Neural progenitor cell (in vitro differentiated cells): Measurements from ENCODE around the gene OPN1SW. TPM values are rescaled to one million over a fixed set of nuclear protein-coding genes. Genes with fewer than 3 reads are reported as not detected.

ENCODE experiments used
- DNase-seq: peaks from one replicate; pipeline ENCODE4 v3.0.0-alpha.2; 2016; ENCODE audit warnings: low spot score
- H2AFZ ChIP-seq: fragments of 200-600 bp; sonication (generic); replicated peaks from 2 replicates; pipeline ENCODE4 v1.6.1; 2016; ENCODE audit warnings: antibody characterized with exemption
- H3F3A ChIP-seq: fragments of 200-600 bp; sonication (generic); 2 replicates; pipeline ENCODE4 v1.6.1; 2016; ENCODE audit warnings: antibody characterized with exemption, low read depth
- H3K27ac ChIP-seq: fragments of 200-600 bp; sonication (generic); 2 replicates; pipeline ENCODE4 v1.5.1; 2016; ENCODE audit warnings: mild to moderate bottlenecking
- H3K27me3 ChIP-seq: fragments of 200-600 bp; sonication (generic); 2 replicates; pipeline ENCODE4 v1.6.1; 2016; ENCODE audit warnings: mild to moderate bottlenecking, moderate library complexity
- H3K36me3 ChIP-seq: fragments of 200-600 bp; sonication (generic); 2 replicates; pipeline ENCODE4 v1.5.1; 2016
- H3K4me1 ChIP-seq: fragments of 200-600 bp; sonication (generic); 2 replicates; pipeline ENCODE4 v1.6.1; 2016; ENCODE audit warnings: mixed run types
- H3K4me2 ChIP-seq: fragments of 200-600 bp; sonication (generic); 2 replicates; pipeline ENCODE4 v1.6.1; 2016
- H3K4me3 ChIP-seq: fragments of 200-600 bp; sonication (generic); 2 replicates; pipeline ENCODE4 v1.5.1; 2016
- H3K79me2 ChIP-seq: fragments of 200-600 bp; sonication (generic); 2 replicates; pipeline ENCODE4 v1.6.1; 2016; ENCODE audit warnings: low read depth
- H3K9ac ChIP-seq: fragments of 200-600 bp; sonication (generic); 2 replicates; pipeline ENCODE4 v1.6.1; 2016
- H3K9me3 ChIP-seq: fragments of 200-600 bp; sonication (generic); 2 replicates; pipeline ENCODE4 v1.5.1; 2016; ENCODE audit warnings: low read depth
- H4K20me1 ChIP-seq: fragments of 200-600 bp; sonication (generic); 2 replicates; pipeline ENCODE4 v1.6.1; 2016; ENCODE audit warnings: low read depth
- H3K27ac Mint-ChIP-seq: 3 replicates; pipeline ENCODE4 v1.8.0; 2021; ENCODE audit warnings: mixed read lengths
- H3K27me3 Mint-ChIP-seq: 2 replicates; pipeline ENCODE4 v1.8.0; 2022; ENCODE audit warnings: low read depth, mild to moderate bottlenecking, inconsistent platforms, moderate library complexity, mixed read lengths; ENCODE audit not compliant: insufficient read depth
- H3K36me3 Mint-ChIP-seq: 3 replicates; pipeline ENCODE4 v1.8.0; 2021; ENCODE audit warnings: mixed read lengths
- H3K4me1 Mint-ChIP-seq: 3 replicates; pipeline ENCODE4 v1.8.0; 2021; ENCODE audit warnings: mixed read lengths
- H3K4me3 Mint-ChIP-seq: 3 replicates; pipeline ENCODE4 v1.8.0; 2021; ENCODE audit warnings: mild to moderate bottlenecking, moderate library complexity, mixed read lengths
- H3K9me3 Mint-ChIP-seq: 3 replicates; pipeline ENCODE4 v1.8.0; 2020; ENCODE audit warnings: mixed read lengths
- EZH2 ChIP-seq: fragments of 200-600 bp; sonication (generic); IDR thresholded peaks from 2 replicates; pipeline ENCODE4 v1.6.1; 2017; ENCODE audit warnings: antibody characterized with exemption, mild to moderate bottlenecking, moderate library complexity
- EZH2phosphoT487 ChIP-seq: fragments of 200-600 bp; sonication (generic); IDR thresholded peaks from 2 replicates; pipeline ENCODE4 v1.6.1; 2017; ENCODE audit warnings: antibody characterized with exemption
- total RNA-seq: library from RNA; depleted of rRNA; stranded (reverse); fragments of >200 nt; gene quantifications from 2 replicates; pipeline ENCODE4 v1.2.3, GENCODE V29; 2015; ENCODE audit warnings: low replicate concordance
- TF ChIP-seq, protein P1 (sequence below): fragments of 200-600 bp; sonication (generic); IDR thresholded peaks from 2 replicates; pipeline ENCODE4 v1.5.1; 2017; ENCODE audit warnings: antibody characterized with exemption, mild to moderate bottlenecking

OPN1SW gene
- total RNA-seq, 1 donor from 2014 or later: not detected

DNA sequence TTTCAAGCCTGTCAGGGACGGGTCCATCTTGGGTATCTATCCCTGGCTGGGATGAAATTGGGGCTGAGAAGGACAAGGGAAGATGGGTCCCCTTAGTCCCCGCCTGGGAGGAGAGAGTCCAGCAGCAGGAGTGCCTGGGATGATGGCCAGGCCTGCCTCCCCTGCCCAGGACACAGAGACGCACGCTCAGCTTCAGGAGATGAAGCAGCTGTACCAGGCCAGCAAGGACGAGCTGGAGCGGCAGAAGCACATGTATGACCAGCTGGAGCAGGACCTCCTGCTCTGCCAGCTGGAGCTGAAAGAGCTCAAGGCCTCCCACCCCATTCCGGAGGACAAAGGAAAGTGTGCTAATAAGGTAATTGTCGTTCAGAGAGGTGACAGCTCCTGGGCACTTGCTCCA is 31.6 kb upstream of the OPN1SW start:
- H3K27ac ChIP-seq: no peak overlapping the region
- H3K36me3 Mint-ChIP-seq: peaks cover 21% of the 10 kb centered on the region
- no peak overlapping the region for H3K4me3 Mint-ChIP-seq
- H3K79me2 ChIP-seq: no peaks in the 10 kb centered on the region
- no peak for DNase-seq
- no peaks in the 10 kb centered on the region for H3K9me3 ChIP-seq
- H3K4me3 ChIP-seq: no peak overlapping the region
- H3K27me3 Mint-ChIP-seq: peaks cover 2% of the 10 kb centered on the region
- H3K4me1 ChIP-seq: peaks cover 15% of the 10 kb centered on the region
- TF ChIP-seq EZH2 (no peak), EZH2phosphoT487 (no peak)
- TF ChIP-seq, protein P1, sequence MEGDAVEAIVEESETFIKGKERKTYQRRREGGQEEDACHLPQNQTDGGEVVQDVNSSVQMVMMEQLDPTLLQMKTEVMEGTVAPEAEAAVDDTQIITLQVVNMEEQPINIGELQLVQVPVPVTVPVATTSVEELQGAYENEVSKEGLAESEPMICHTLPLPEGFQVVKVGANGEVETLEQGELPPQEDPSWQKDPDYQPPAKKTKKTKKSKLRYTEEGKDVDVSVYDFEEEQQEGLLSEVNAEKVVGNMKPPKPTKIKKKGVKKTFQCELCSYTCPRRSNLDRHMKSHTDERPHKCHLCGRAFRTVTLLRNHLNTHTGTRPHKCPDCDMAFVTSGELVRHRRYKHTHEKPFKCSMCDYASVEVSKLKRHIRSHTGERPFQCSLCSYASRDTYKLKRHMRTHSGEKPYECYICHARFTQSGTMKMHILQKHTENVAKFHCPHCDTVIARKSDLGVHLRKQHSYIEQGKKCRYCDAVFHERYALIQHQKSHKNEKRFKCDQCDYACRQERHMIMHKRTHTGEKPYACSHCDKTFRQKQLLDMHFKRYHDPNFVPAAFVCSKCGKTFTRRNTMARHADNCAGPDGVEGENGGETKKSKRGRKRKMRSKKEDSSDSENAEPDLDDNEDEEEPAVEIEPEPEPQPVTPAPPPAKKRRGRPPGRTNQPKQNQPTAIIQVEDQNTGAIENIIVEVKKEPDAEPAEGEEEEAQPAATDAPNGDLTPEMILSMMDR: no peak
- no peaks in the 10 kb centered on the region for H3K9me3 Mint-ChIP-seq
- H3K27me3 ChIP-seq: no peaks in the 10 kb centered on the region
- H3K36me3 ChIP-seq: peaks cover 6% of the 10 kb centered on the region
- peaks cover 18% of the 10 kb centered on the region for H4K20me1 ChIP-seq
- H2AFZ ChIP-seq: no peak overlapping the region
- peaks cover 21% of the 10 kb centered on the region for H3F3A ChIP-seq
- H3K9ac ChIP-seq: no peak overlapping the region
- H3K4me2 ChIP-seq: no peak overlapping the region
- no peaks in the 10 kb centered on the region for H3K4me1 Mint-ChIP-seq
- no peak overlapping the region for H3K27ac Mint-ChIP-seq

DNA sequence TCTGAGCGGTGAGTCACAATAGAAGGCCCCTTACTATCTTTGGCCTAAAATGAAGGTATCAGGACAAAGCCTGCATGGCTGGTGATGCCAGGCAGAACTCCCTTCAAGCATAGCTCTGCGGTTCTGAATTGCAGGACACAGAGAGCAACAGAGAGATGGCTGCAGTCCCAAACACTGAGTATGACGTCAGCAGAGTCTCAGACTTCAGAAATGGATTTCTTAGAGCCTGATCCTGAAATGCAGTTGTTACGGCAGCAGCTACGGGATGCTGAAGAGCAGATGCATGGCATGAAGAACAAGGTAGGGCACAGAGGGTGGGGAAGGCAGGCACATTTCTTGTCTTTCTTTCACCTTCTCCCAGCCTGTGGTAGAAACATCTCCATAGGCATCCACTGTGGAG is 29.6 kb upstream of the OPN1SW start:
- Mint-ChIP-seq H3K4me1 (no peaks in the 10 kb centered on the region), H3K27ac (peak overlapping the region; percentile 58), H3K36me3 (peaks cover 28% of the 10 kb centered on the region), H3K9me3 (no peaks in the 10 kb centered on the region), H3K4me3 (no peak overlapping the region), H3K27me3 (peaks cover 2% of the 10 kb centered on the region)
- Histone ChIP-seq H3K4me2 (no peak overlapping the region), H3F3A (peaks cover 12% of the 10 kb centered on the region), H3K4me3 (no peak overlapping the region), H3K27ac (no peak overlapping the region), H3K79me2 (no peaks in the 10 kb centered on the region), H3K9ac (no peak overlapping the region), H3K9me3 (no peaks in the 10 kb centered on the region), H3K27me3 (no peaks in the 10 kb centered on the region), H3K4me1 (peaks cover 10% of the 10 kb centered on the region), H4K20me1 (peaks cover 11% of the 10 kb centered on the region), H3K36me3 (peaks cover 6% of the 10 kb centered on the region), H2AFZ (no peak overlapping the region)
- TF ChIP-seq EZH2phosphoT487: no peak
- TF ChIP-seq, protein P1: no peak
- TF ChIP-seq EZH2: no peak
- DNase-seq: no peak

DNA sequence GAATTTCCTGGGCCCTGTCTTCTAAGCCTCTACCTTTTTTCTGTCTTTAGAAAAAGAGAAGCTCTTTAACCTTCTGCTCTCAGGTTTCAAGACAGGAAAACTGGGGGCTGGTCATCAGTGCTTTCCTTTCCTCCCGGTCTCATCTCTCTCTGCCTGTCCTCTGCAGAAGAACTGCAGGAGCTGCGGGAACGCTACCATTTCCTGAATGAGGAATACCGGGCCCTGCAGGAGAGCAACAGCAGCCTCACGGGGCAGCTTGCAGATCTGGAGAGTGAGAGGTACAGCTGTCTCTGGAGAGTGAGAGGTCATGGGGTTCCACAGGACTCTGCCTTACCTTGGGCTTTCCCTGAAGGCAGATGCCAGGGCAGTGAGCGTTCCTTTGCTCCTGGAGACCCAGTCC is 28.9 kb upstream of the OPN1SW start:
- no peak overlapping the region for H3K4me3 Mint-ChIP-seq
- Histone ChIP-seq H3K4me1 (peaks cover 10% of the 10 kb centered on the region), H4K20me1 (peaks cover 11% of the 10 kb centered on the region), H3K4me3 (no peak overlapping the region), H3K4me2 (peak overlapping the region; percentile 43), H3K27ac (peak overlapping the region; percentile 59), H3K9ac (no peak overlapping the region), H3K36me3 (peaks cover 6% of the 10 kb centered on the region), H3K27me3 (no peaks in the 10 kb centered on the region), H3K9me3 (no peaks in the 10 kb centered on the region), H3K79me2 (no peaks in the 10 kb centered on the region), H3F3A (peaks cover 11% of the 10 kb centered on the region), H2AFZ (no peak overlapping the region)
- H3K27me3 Mint-ChIP-seq: peaks cover 2% of the 10 kb centered on the region
- no peaks in the 10 kb centered on the region for H3K9me3 Mint-ChIP-seq
- no peak for DNase-seq
- H3K4me1 Mint-ChIP-seq: no peaks in the 10 kb centered on the region
- H3K27ac Mint-ChIP-seq: no peak overlapping the region
- no peak for TF ChIP-seq EZH2phosphoT487
- TF ChIP-seq EZH2: no peak
- TF ChIP-seq, protein P1: no peak
- peaks cover 24% of the 10 kb centered on the region for H3K36me3 Mint-ChIP-seq
